ENCODE results near the gene MGAT5.

MGAT5 gene

DNA sequence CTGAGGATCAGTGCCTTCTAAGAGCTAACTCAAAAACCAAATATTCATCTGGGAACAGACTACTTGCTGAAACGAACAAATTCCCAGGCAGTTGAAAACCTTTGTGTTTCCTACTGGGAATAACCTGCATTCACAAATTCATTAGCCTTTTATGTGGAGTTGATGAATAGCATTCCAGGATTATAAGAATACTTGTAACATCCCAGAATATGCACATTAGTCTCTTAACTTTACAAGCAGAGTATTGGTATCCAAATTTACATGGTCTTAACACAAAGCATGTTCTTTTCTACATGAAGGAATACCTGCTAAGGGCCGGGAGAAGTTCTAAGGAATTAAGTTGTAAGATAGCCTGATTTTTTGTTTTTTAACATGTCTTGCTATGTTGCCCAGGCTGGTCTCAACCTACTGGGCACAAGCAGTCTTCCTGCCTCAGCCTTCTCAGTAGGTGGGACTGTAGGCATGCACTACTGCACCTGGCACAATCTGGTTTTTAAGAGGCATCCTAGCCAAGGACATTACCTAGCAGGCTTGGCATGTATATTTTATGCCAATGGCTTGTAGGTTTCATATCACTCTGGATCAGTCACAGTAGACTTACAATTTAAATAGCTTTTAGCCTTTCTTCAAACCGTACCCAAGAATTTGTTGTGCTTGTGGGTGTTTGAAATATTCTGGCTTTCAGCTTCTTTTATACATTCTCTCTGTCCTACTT is 50.7 kb downstream of the MGAT5 start:
- Histone ChIP-seq H3K9me3 (ENCODE audit: control insufficient read depth, low read length) (peaks cover 3% of the 10 kb centered on the region), H3K4me1 (ENCODE audit: control insufficient read depth, insufficient read depth, low read length, poor library complexity, severe bottlenecking) (peaks cover 6% of the 10 kb centered on the region), H3K36me3 (ENCODE audit: control insufficient read depth, insufficient read depth, low read length) (no peaks in the 10 kb centered on the region), H3K4me3 (ENCODE audit: extremely low read depth, insufficient read depth, low read length, poor library complexity, severe bottlenecking) (no peak overlapping the region), H3K27ac (ENCODE audit: low read depth, low read length, severe bottlenecking) (no peak overlapping the region)
- WGBS, 2 experiments (ENCODE audit: insufficient coverage in 2 of 2) = 100% methylated on average over 1 of the region's 3 CpGs; no CpG with 5 or more reads in 1 of the 2 experiments

DNA sequence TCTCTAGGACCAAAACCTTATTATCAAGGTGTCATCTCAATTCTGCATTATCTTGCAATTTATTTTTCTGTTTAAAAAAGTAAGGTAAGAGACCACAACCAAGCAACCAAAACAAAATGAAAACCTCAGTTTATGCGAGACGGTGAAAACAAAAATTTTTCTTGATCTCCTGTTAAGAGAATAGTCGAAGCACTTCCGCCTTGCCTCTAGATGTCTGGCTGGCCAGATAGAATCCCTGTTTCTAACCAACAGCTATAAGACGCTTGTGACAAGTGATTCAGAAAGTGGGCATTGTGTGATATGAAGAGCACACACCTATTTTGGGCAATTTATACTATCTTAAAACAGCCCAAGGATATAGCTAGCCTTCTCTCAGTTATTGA is 51.2 kb downstream of the MGAT5 start:
- H3K9me3 ChIP-seq (ENCODE audit: control insufficient read depth, low read length) = peaks cover 3% of the 10 kb centered on the region
- H3K36me3 ChIP-seq (ENCODE audit: control insufficient read depth, insufficient read depth, low read length) = no peaks in the 10 kb centered on the region
- WGBS, 2 experiments (ENCODE audit: insufficient coverage in 2 of 2) = 92 to 100% methylated on average over 4 of the region's 5 CpGs
- H3K4me3 ChIP-seq (ENCODE audit: extremely low read depth, insufficient read depth, low read length, poor library complexity, severe bottlenecking) = no peak overlapping the region
- no peak overlapping the region for H3K27ac ChIP-seq (ENCODE audit: low read depth, low read length, severe bottlenecking)
- H3K4me1 ChIP-seq (ENCODE audit: control insufficient read depth, insufficient read depth, low read length, poor library complexity, severe bottlenecking) = peaks cover 6% of the 10 kb centered on the region

- WGBS, 2 experiments (ENCODE audit: insufficient coverage in 2 of 2) = 75 to 90% methylated on average over 1 to 2 of the region's 2 CpGs
- Histone ChIP-seq H3K9me3 (ENCODE audit: control insufficient read depth, low read length) (peaks cover 3% of the 10 kb centered on the region), H3K4me3 (ENCODE audit: extremely low read depth, insufficient read depth, low read length, poor library complexity, severe bottlenecking) (no peak overlapping the region), H3K36me3 (ENCODE audit: control insufficient read depth, insufficient read depth, low read length) (no peaks in the 10 kb centered on the region), H3K27ac (ENCODE audit: low read depth, low read length, severe bottlenecking) (no peak overlapping the region), H3K4me1 (ENCODE audit: control insufficient read depth, insufficient read depth, low read length, poor library complexity, severe bottlenecking) (no peaks in the 10 kb centered on the region)
These were observed 52.6 kb downstream of the MGAT5 start for GRCh38 chr2:134306521-134306920.

- Histone ChIP-seq H3K9me3 (ENCODE audit: control insufficient read depth, low read length) (peaks cover 3% of the 10 kb centered on the region), H3K4me1 (ENCODE audit: control insufficient read depth, insufficient read depth, low read length, poor library complexity, severe bottlenecking) (no peaks in the 10 kb centered on the region), H3K27ac (ENCODE audit: low read depth, low read length, severe bottlenecking) (no peak overlapping the region), H3K36me3 (ENCODE audit: control insufficient read depth, insufficient read depth, low read length) (no peaks in the 10 kb centered on the region), H3K4me3 (ENCODE audit: extremely low read depth, insufficient read depth, low read length, poor library complexity, severe bottlenecking) (no peak overlapping the region)
- 80 to 100% methylated on average over 1 to 2 of the region's 5 CpGs for WGBS, 2 experiments (ENCODE audit: insufficient coverage in 2 of 2)
These were observed 53.5 kb downstream of the MGAT5 start for GRCh38 chr2:134307334-134307733.

DNA sequence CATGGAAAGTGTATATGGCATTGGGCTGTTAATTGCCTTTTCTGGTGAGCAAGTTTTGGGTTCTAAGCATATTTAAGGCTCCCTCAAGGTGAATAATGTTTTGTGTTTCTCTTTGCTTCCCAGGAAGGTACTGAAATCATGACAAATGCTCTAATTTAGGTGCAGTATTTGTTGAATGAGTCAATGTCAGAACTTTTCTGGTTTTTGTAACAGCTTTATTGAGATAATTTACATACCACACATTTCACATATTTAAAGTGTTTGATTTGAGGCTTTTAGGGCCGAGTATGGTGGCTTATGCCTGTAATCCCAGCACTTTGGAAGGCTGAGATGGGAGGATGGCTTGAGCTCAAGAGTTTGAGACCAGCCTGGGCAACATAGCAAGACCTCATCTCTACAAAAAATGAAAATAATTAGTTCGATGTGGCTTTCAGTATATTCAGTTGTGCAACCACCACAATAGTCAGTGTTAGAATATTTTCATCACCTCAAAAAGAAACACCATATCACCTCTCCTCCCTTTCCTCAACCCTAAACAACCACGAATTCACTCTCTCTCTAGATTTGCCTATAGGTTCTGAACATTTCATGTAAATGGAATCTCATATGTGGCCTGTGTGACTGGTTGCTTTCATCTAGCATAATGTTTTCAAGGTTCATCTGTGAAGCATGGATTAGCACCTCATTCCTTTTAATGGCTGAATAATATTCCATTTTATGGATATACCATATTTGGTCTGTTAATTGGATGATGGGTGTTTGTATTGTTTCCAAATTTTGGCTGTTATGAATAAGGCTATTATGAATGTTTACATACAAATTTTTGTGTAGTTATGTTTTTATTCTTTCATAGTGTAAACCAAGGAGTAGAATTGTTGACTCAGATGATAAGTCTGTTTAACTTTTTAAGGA is 54.9 kb downstream of the MGAT5 start:
- H3K4me1 ChIP-seq (ENCODE audit: control insufficient read depth, insufficient read depth, low read length, poor library complexity, severe bottlenecking) = no peaks in the 10 kb centered on the region
- no peak overlapping the region for H3K4me3 ChIP-seq (ENCODE audit: extremely low read depth, insufficient read depth, low read length, poor library complexity, severe bottlenecking)
- no peak overlapping the region for H3K27ac ChIP-seq (ENCODE audit: low read depth, low read length, severe bottlenecking)
- no peaks in the 10 kb centered on the region for H3K36me3 ChIP-seq (ENCODE audit: control insufficient read depth, insufficient read depth, low read length)
- peaks cover 3% of the 10 kb centered on the region for H3K9me3 ChIP-seq (ENCODE audit: control insufficient read depth, low read length)
- 100% methylated on average over 1 of the region's 3 CpGs; no CpG with 5 or more reads in 1 of the 2 experiments for WGBS, 2 experiments (ENCODE audit: insufficient coverage in 2 of 2)

- no peak overlapping the region for H3K27ac ChIP-seq (ENCODE audit: low read depth, low read length, severe bottlenecking)
- 89 to 92% methylated on average over 3 of the region's 3 CpGs for WGBS, 2 experiments (ENCODE audit: insufficient coverage in 2 of 2)
- peaks cover 3% of the 10 kb centered on the region for H3K9me3 ChIP-seq (ENCODE audit: control insufficient read depth, low read length)
- H3K4me3 ChIP-seq (ENCODE audit: extremely low read depth, insufficient read depth, low read length, poor library complexity, severe bottlenecking) = no peak overlapping the region
- H3K36me3 ChIP-seq (ENCODE audit: control insufficient read depth, insufficient read depth, low read length) = no peaks in the 10 kb centered on the region
- H3K4me1 ChIP-seq (ENCODE audit: control insufficient read depth, insufficient read depth, low read length, poor library complexity, severe bottlenecking) = no peaks in the 10 kb centered on the region
These were observed 56.5 kb downstream of the MGAT5 start for GRCh38 chr2:134310107-134311079.

GRCh38 chr2:134312482-134312881 is 58.6 kb downstream of the MGAT5 start:
- Histone ChIP-seq H3K4me3 (ENCODE audit: extremely low read depth, insufficient read depth, low read length, poor library complexity, severe bottlenecking) (no peak overlapping the region), H3K36me3 (ENCODE audit: control insufficient read depth, insufficient read depth, low read length) (peaks cover 6% of the 10 kb centered on the region), H3K4me1 (ENCODE audit: control insufficient read depth, insufficient read depth, low read length, poor library complexity, severe bottlenecking) (no peaks in the 10 kb centered on the region), H3K27ac (ENCODE audit: low read depth, low read length, severe bottlenecking) (no peak overlapping the region), H3K9me3 (ENCODE audit: control insufficient read depth, low read length) (peaks cover 3% of the 10 kb centered on the region)
- 83 to 86% methylated on average over 6 of the region's 8 CpGs for WGBS, 2 experiments (ENCODE audit: insufficient coverage in 2 of 2)

GRCh38 chr2:134314202-134314601 is 60.3 kb downstream of the MGAT5 start:
- Histone ChIP-seq H3K4me3 (ENCODE audit: extremely low read depth, insufficient read depth, low read length, poor library complexity, severe bottlenecking) (no peak overlapping the region), H3K4me1 (ENCODE audit: control insufficient read depth, insufficient read depth, low read length, poor library complexity, severe bottlenecking) (no peaks in the 10 kb centered on the region), H3K36me3 (ENCODE audit: control insufficient read depth, insufficient read depth, low read length) (peaks cover 19% of the 10 kb centered on the region), H3K27ac (ENCODE audit: low read depth, low read length, severe bottlenecking) (no peak overlapping the region), H3K9me3 (ENCODE audit: control insufficient read depth, low read length) (no peaks in the 10 kb centered on the region)
- WGBS, 2 experiments (ENCODE audit: insufficient coverage in 2 of 2) = 59 to 64% methylated on average over 3 to 4 of the region's 4 CpGs

DNA sequence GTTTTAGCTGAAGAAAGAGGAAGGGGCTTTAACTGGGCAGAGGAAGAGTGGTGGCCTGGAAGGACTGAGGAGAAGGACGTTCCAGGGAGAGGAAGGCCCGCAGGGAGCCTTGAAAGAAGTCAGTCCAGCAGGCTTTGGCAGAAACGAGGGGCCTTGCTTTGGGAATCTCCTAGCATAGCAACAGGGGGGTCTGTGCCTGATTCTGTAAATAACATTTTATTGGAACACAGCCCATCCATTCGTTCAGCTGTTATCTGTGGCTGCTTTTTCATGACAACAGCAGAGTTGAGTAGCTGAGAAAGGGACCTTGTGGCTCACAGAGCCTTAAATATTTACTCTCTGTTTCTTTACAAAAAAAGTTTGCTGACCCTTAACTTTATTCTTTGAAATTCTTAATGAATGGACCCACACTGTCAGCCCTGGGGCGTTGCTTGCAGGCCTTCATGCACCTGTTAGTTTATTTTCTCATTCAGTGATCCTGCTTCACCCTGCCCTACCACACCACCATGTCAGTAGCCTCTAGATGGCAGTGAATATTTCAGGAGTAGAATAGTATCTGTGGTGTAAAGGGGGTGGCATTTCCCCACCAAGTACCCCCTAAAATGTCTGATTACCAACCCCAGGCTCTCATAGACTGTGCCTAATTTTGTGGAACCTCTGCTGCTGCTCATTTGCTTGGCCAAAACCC is 61.0 kb downstream of the MGAT5 start:
- Histone ChIP-seq H3K4me1 (ENCODE audit: control insufficient read depth, insufficient read depth, low read length, poor library complexity, severe bottlenecking) (no peaks in the 10 kb centered on the region), H3K36me3 (ENCODE audit: control insufficient read depth, insufficient read depth, low read length) (peaks cover 23% of the 10 kb centered on the region), H3K27ac (ENCODE audit: low read depth, low read length, severe bottlenecking) (no peak overlapping the region), H3K9me3 (ENCODE audit: control insufficient read depth, low read length) (no peaks in the 10 kb centered on the region), H3K4me3 (ENCODE audit: extremely low read depth, insufficient read depth, low read length, poor library complexity, severe bottlenecking) (no peak overlapping the region)
- WGBS, 2 experiments (ENCODE audit: insufficient coverage in 2 of 2) = 70 to 90% methylated on average over 3 of the region's 5 CpGs

GRCh38 chr2:134315471-134315870 is 61.6 kb downstream of the MGAT5 start:
- Histone ChIP-seq H3K27ac (ENCODE audit: low read depth, low read length, severe bottlenecking) (no peak overlapping the region), H3K4me3 (ENCODE audit: extremely low read depth, insufficient read depth, low read length, poor library complexity, severe bottlenecking) (no peak overlapping the region), H3K9me3 (ENCODE audit: control insufficient read depth, low read length) (no peaks in the 10 kb centered on the region), H3K36me3 (ENCODE audit: control insufficient read depth, insufficient read depth, low read length) (peaks cover 23% of the 10 kb centered on the region), H3K4me1 (ENCODE audit: control insufficient read depth, insufficient read depth, low read length, poor library complexity, severe bottlenecking) (no peaks in the 10 kb centered on the region)
- no CpG with 5 or more reads among the region's 2 CpGs for WGBS, 2 experiments (ENCODE audit: insufficient coverage in 2 of 2)

Data from mesodermal cell (in vitro differentiated cells).